ENCODE data around the gene LAMA3. TPM values are rescaled to one million over a fixed set of nuclear protein-coding genes. Genes with fewer than 3 reads are reported as not detected.
A peak's percentile ranks its signal among the peaks of the same experiment; 100 is the strongest.

Gene LAMA3, protein sequence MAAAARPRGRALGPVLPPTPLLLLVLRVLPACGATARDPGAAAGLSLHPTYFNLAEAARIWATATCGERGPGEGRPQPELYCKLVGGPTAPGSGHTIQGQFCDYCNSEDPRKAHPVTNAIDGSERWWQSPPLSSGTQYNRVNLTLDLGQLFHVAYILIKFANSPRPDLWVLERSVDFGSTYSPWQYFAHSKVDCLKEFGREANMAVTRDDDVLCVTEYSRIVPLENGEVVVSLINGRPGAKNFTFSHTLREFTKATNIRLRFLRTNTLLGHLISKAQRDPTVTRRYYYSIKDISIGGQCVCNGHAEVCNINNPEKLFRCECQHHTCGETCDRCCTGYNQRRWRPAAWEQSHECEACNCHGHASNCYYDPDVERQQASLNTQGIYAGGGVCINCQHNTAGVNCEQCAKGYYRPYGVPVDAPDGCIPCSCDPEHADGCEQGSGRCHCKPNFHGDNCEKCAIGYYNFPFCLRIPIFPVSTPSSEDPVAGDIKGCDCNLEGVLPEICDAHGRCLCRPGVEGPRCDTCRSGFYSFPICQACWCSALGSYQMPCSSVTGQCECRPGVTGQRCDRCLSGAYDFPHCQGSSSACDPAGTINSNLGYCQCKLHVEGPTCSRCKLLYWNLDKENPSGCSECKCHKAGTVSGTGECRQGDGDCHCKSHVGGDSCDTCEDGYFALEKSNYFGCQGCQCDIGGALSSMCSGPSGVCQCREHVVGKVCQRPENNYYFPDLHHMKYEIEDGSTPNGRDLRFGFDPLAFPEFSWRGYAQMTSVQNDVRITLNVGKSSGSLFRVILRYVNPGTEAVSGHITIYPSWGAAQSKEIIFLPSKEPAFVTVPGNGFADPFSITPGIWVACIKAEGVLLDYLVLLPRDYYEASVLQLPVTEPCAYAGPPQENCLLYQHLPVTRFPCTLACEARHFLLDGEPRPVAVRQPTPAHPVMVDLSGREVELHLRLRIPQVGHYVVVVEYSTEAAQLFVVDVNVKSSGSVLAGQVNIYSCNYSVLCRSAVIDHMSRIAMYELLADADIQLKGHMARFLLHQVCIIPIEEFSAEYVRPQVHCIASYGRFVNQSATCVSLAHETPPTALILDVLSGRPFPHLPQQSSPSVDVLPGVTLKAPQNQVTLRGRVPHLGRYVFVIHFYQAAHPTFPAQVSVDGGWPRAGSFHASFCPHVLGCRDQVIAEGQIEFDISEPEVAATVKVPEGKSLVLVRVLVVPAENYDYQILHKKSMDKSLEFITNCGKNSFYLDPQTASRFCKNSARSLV (N-terminal part only)
- total RNA-seq: under 1 TPM; 0.08 to 0.20 (median 0.11) TPM

DNA sequence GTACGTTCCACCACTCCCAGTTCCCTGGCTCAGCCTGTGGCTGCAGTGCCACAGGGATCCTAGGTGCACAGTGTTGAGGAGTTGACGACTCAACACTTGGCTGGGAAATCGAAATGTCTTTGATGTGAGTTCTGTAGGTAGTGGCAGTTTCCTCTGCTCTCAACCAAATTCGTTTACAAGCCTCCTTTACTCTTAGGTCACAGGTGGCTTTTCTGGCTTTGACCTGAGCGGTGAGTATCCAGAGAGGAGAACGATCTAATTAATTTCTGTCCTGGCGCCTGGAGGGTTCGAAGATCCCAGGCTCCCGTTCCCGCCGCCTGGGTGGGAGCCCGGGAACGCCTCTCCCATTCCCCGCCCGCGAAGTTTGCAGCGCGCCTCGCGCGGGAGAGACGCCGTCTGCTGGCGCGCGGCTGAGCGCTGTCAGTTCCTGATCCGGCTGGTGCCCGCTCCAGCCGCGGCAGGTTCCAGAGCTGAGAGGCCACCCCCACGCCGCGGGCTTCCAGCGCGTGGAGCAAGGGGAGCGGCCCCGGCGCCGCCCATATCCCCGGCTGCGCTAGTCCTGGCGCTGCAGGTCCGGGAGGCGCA is at the start of gene LAMA3:
TSS of gene LAMA3 (plus strand) at position 423 of the 585 bp plus-strand sequence. CDS start 231 bp downstream, outside the sequence.
- ATAC-seq: peak; percentile 77 to 90
- H3K4me3 Mint-ChIP-seq: peak within 1 kb of the TSS; percentile 66
- peak; percentile 12 for DNase-seq
- H3K27me3 Mint-ChIP-seq (ENCODE audit: low read depth): peaks cover 45% of the 10 kb centered on the region
- H3K4me1 Mint-ChIP-seq (ENCODE audit: low read depth): peaks cover 11% of the 10 kb centered on the region
- H3K9me3 Mint-ChIP-seq: no peaks in the 10 kb centered on the region
- no peaks in the 10 kb centered on the region for H3K36me3 Mint-ChIP-seq (ENCODE audit: insufficient read depth)

DNA sequence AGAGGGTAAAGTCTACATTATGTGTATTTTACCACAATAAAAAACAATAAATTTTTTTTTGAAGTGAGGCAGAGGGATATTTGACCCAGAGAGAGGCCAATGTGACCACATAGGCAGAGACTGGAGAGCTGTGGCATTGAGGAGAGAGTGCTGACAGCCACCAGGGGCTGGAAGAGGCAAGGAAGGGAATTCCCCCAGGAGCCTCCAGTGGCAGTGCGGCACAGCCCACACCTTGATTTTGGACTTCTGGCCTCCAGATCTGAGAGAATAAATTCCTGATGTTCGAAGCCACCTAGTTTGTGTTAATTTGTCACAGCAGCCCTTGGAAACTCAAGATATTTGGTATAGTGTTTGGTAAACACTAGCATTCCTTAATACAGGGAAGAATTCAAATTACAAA is 49.2 kb upstream of the LAMA3 start:
- Mint-ChIP-seq H3K36me3 (ENCODE audit: insufficient read depth) (no peaks in the 10 kb centered on the region), H3K4me3 (no peak overlapping the region), H3K27me3 (ENCODE audit: low read depth) (no peaks in the 10 kb centered on the region), H3K9me3 (no peaks in the 10 kb centered on the region), H3K4me1 (ENCODE audit: low read depth) (peaks cover 3% of the 10 kb centered on the region)
- ATAC-seq: no peak
- DNase-seq: no peak

- H3K4me1 Mint-ChIP-seq (ENCODE audit: low read depth): no peaks in the 10 kb centered on the region
- no peaks in the 10 kb centered on the region for H3K9me3 Mint-ChIP-seq
- no peak for ATAC-seq
- H3K36me3 Mint-ChIP-seq (ENCODE audit: insufficient read depth): no peaks in the 10 kb centered on the region
- no peak overlapping the region for H3K4me3 Mint-ChIP-seq
- H3K27me3 Mint-ChIP-seq (ENCODE audit: low read depth): no peaks in the 10 kb centered on the region
- DNase-seq: no peak
These were observed 48.0 kb upstream of the LAMA3 start for GRCh38 chr18:23641143-23641720.

GRCh38 chr18:23641937-23642666 is 47.2 kb upstream of the LAMA3 start:
- Mint-ChIP-seq H3K9me3 (no peaks in the 10 kb centered on the region), H3K4me3 (no peak overlapping the region), H3K27me3 (ENCODE audit: low read depth) (no peaks in the 10 kb centered on the region), H3K4me1 (ENCODE audit: low read depth) (no peaks in the 10 kb centered on the region), H3K36me3 (ENCODE audit: insufficient read depth) (no peaks in the 10 kb centered on the region)
- DNase-seq (no peak), ATAC-seq (no peak)

- ATAC-seq: no peak
- Mint-ChIP-seq H3K4me3 (no peak overlapping the region), H3K9me3 (no peaks in the 10 kb centered on the region)
These were observed 45.3 kb upstream of the LAMA3 start for GRCh38 chr18:23643815-23644490.

DNA sequence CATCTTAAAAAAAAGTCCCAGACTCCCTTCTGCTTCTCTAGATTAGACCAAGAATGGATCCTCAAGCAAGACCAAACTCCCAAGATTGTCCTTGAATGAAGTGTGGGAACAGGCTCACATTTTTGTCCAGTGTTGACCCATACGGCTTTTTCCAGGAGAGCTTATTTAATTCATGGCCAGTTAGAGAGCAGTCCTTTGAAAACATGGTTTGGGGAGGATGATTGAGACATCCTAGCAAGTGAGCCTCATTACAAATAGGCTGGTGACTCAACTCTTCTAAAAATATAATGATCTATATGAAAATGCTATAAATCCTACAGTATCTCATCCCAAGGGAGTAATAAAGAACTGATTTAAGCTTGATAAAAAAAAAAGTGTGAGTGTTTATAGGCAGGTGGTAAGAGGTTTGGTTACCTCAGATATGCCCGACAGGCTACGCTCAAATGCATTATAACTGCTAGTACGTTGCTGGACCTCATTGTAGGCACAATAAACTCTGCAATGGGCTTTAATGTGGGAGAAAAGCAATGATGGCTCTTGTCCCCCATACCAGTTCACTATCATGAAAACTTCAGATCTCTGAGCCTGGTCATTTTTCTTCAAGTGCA is 43.6 kb upstream of the LAMA3 start:
- H3K9me3 Mint-ChIP-seq: no peaks in the 10 kb centered on the region
- H3K36me3 Mint-ChIP-seq (ENCODE audit: insufficient read depth): no peaks in the 10 kb centered on the region
- no peak for DNase-seq

More at GRCh38 chr18:23643815-23644490, 45.3 kb upstream of the LAMA3 start:
- Mint-ChIP-seq H3K36me3 (ENCODE audit: insufficient read depth) (no peaks in the 10 kb centered on the region), H3K27me3 (ENCODE audit: low read depth) (peaks cover 3% of the 10 kb centered on the region), H3K4me1 (ENCODE audit: low read depth) (no peaks in the 10 kb centered on the region)
- no peak for DNase-seq

GRCh38 chr18:23646282-23646681 is 43.0 kb upstream of the LAMA3 start:
- H3K4me1 Mint-ChIP-seq (ENCODE audit: low read depth): no peaks in the 10 kb centered on the region
- no peak overlapping the region for H3K4me3 Mint-ChIP-seq
- H3K9me3 Mint-ChIP-seq: no peaks in the 10 kb centered on the region
- H3K27me3 Mint-ChIP-seq (ENCODE audit: low read depth): peaks cover 3% of the 10 kb centered on the region
- ATAC-seq (no peak), DNase-seq (no peak)
- H3K36me3 Mint-ChIP-seq (ENCODE audit: insufficient read depth): no peaks in the 10 kb centered on the region

More for the DNA sequence above, 43.6 kb upstream of the LAMA3 start:
- Mint-ChIP-seq H3K27me3 (ENCODE audit: low read depth) (peaks cover 3% of the 10 kb centered on the region), H3K4me3 (no peak overlapping the region), H3K4me1 (ENCODE audit: low read depth) (no peaks in the 10 kb centered on the region)
- no peak for ATAC-seq

GRCh38 chr18:23648456-23648855 is 40.8 kb upstream of the LAMA3 start:
- Mint-ChIP-seq H3K9me3 (no peaks in the 10 kb centered on the region), H3K4me3 (no peak overlapping the region)
- no peak for ATAC-seq

GRCh38 chr18:23648940-23649607 is 40.2 kb upstream of the LAMA3 start:
- H3K9me3 Mint-ChIP-seq: no peaks in the 10 kb centered on the region
- no peaks in the 10 kb centered on the region for H3K4me1 Mint-ChIP-seq (ENCODE audit: low read depth)
- no peak for ATAC-seq
- H3K36me3 Mint-ChIP-seq (ENCODE audit: insufficient read depth): no peaks in the 10 kb centered on the region
- H3K27me3 Mint-ChIP-seq (ENCODE audit: low read depth): peaks cover 5% of the 10 kb centered on the region
- H3K4me3 Mint-ChIP-seq: no peak overlapping the region
- no peak for DNase-seq

More at GRCh38 chr18:23648456-23648855, 40.8 kb upstream of the LAMA3 start:
- no peak for DNase-seq
- H3K4me1 Mint-ChIP-seq (ENCODE audit: low read depth): no peaks in the 10 kb centered on the region
- H3K27me3 Mint-ChIP-seq (ENCODE audit: low read depth): peaks cover 5% of the 10 kb centered on the region
- H3K36me3 Mint-ChIP-seq (ENCODE audit: insufficient read depth): no peaks in the 10 kb centered on the region

DNA sequence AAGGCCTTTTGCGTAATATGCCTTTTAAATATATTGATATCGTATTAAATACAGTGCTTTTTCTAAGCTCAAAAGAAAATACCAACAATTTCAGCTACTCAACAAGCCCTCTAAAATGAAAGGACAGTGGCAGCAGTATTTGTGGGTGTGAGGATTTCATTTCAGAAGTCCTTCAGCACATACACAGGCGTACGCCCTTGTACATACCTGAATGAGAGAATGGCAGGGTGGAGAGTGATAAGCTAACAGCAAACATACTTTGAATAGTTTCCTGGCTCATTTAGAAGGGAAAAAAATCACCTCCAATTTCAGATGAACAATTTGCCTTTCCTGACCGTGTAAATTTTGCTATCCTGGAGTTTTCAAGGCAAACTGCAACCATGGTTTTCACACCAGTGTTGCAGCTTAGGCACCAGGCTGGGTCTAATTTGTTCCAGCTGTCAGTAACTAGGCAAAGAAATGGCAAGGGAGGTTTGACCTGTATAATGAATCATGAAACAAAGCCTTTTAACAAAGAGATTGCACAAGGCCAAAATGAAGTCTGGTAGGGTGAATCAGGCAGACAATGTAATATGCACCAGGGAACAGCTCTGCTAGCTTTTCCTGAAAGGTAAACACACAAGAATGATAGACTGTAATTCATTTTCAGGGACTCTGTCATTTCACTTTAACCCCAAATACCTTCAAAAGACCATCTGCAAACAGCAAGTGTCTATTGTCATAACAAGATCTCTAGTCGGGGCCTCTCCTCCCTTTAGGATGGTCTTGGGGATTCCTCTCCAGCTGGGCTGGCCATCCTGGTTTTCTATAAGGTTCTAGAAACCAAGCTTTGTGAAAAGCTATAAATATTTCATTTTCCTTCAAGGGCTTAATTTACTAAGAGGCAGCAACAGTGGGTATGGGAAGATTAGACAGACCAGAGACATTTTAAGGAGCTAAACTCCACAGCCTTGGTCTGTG is 38.0 kb upstream of the LAMA3 start:
- H3K27me3 Mint-ChIP-seq (ENCODE audit: low read depth): peaks cover 5% of the 10 kb centered on the region
- no peaks in the 10 kb centered on the region for H3K4me1 Mint-ChIP-seq (ENCODE audit: low read depth)
- H3K36me3 Mint-ChIP-seq (ENCODE audit: insufficient read depth): no peaks in the 10 kb centered on the region
- ATAC-seq (no peak), DNase-seq (no peak)
- no peaks in the 10 kb centered on the region for H3K9me3 Mint-ChIP-seq
- H3K4me3 Mint-ChIP-seq: no peak overlapping the region

DNA sequence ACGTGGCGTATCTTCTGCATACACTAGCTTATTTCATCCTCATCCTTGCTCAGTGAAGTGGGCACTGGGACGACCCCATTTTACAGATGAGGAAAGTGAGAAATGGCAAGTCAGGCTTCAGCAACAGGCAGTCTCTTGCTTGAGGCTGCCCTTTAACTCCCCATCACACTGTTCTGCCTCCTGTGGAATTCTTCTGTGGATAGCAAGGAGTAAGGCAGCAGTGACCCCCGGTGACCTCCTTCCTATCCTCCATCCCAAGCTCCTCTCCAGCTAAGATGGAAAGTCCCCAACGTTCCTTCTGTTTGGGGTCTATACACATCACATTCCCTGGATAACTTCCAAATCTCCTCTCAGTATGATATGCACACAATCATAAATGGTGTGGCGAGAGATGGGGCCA is 37.0 kb upstream of the LAMA3 start:
- Mint-ChIP-seq H3K27me3 (ENCODE audit: low read depth) (peaks cover 11% of the 10 kb centered on the region), H3K36me3 (ENCODE audit: insufficient read depth) (no peaks in the 10 kb centered on the region), H3K4me1 (ENCODE audit: low read depth) (no peaks in the 10 kb centered on the region), H3K9me3 (no peaks in the 10 kb centered on the region), H3K4me3 (no peak overlapping the region)
- ATAC-seq: no peak
- DNase-seq: no peak

Data from activated T-cell treated with anti-CD3 and anti-CD28 coated beads, Interleukin-2, amount 50 U/mL, for 4 hours (primary cell).